GM19455 (cell line): ENCODE data around the gene CHST13.

Experiments
- ATAC-seq: cut with Tn5 transposase; IDR thresholded peaks from one replicate; pipeline ENCODE4 v1.9.1; 2021; ENCODE audit not compliant: unreplicated experiment

The CHST13 gene

DNA sequence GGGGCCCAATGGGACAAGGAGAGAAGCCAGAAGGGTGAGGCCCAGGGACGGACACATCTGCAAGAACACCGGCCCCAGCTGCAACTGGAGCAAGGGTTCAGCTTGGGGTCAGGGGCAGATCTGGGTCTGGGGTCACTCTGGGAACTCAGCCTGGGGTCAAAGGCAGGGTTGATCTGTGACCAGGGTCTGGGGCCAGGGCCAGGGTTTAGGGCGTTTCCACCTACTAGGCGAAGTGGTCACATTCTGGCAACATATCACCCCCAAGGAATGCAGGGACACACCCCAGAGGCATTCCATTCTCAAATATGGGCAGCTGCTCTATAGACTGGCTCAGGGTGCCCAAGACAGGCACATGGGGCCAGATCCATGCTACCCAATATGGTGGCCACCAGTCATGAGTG, 15.4 kb upstream of the CHST13 start:
- ATAC-seq = no peak

DNA sequence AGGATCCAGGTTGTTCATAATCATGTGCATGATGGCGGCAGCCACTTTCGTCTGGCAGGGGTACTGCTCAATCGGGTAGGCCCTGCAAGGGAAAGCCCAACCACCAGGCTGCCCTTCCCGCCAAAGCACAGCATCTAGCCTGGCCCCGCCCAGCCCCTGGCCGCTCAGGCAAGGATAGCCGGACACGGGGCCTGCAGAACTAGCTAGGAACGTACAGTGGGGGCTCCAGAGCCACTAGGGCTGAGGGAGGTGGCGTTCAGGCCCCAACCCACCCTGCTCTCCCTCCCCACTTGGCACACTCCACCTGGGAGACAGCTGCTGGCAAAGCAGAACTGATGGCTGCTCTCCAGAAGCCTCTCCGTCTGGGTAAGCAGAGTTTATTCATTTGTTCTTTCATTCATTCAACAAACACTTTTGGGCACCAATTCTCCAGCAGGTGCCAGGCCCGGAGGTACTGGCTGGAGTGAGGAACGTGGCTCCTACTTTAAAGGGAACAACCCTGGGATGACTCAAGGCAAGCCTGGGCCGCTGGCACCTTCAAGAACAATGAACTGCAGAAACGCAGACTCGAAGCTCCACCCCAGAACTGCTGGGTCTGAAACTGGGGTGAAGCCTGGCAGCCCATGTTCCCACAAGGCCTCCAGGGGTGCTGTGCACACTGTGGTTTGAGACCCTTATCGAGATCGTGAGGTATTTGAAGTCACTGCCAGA, 14.2 kb upstream of the CHST13 start:
- no peak for ATAC-seq

DNA sequence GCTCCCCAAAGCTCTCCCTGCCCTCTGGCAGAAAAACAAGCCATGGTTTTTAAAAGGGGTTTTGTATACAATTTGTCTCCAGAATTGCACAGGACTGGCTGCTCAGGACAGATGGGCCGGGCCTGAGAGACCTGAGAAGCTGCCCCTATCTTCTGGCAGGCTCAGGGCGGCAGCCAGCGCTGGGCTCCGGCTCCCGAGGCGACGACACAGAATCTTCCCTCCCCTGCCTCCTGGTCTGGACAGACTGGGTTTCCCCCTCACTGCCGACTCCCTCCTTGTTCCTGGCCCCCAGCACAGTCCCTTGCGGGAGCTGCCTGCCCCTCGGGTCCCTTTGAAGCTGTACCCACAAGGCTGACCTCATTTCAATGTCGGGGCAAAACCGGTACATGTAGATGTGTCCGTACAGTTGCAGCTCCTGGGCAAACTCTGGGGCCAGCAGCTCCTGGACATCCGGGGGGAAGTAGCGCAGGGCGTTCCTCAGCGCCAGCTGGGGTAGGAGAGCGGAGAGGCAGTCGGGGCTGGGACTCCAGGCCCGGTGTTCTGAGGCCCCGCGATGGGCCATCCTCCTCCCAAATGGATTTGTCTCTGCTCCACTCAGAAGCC, 13.5 kb upstream of the CHST13 start:
- no peak for ATAC-seq

DNA sequence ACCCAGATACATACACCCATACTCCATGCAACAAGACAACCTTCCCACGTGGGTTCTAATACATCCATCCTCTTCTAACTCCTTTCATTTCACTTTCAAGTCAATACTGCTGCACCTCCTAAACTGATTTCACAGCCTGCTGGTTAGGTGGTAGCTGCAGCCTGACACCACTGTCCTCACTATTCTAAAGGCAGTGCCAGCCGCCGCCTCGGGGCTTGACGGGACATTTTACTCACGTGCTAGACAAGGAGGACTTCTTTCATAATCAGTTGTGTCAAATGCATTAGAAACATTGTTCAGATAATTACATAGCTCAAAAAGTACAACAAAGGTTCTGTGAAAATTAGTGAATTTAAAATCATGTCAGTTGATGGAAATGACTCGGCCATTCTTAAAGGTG, 12.7 kb upstream of the CHST13 start:
- ATAC-seq = no peak

DNA sequence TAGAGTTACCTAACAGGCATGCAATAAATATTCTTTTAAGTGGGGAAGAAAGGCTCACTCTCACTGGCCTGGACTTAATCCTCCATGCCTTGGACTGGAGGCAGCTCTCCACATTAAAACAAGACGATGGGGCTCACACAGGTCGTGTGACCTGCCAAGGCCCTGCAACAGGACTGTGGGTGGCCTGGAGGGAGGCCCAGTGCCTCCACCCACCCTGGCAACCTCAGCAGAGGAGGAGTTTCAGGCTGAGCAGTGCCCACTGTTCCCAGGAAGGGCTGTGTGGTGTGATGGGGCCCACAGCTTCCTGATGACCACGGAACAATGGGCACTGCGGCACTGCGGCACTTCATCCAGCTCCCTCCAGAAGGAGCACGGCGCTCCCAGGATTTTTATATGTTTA, 11.9 kb upstream of the CHST13 start:
- no peak for ATAC-seq

DNA sequence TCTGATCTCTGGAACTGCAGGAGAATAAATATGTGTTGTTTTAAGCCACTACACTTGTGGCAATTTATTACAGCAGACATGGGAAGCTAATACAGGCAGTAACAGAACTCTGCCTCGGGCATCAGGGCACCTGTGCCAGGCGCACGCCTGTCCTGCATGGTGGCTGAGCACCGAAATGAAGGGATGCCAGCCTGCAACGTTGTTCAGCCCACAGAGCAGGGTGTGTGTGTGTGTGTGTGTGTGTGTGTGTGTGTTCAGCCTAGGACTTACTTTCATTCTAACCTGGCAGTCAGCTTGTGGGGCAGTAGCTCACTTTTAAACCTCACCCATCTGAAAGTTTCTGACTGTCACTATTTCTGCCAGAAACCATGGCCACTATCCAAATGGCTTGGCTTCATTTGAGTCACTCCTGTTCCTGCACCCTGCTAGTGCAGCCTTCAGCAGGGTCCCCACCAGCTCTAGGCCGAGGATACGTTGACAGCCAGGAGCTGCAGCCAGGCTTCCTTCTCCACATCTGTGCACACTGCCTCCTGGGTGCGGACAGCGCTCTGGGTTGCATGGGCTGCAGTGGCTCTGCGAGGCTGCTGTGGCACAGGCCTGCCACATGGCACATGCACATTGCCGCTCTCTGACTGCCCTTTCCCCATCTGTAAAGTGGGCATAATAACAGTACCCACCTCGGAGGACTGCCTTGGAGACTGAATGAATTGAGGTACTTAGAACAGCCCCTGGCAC, 10.9 kb upstream of the CHST13 start:
- no peak for ATAC-seq

DNA sequence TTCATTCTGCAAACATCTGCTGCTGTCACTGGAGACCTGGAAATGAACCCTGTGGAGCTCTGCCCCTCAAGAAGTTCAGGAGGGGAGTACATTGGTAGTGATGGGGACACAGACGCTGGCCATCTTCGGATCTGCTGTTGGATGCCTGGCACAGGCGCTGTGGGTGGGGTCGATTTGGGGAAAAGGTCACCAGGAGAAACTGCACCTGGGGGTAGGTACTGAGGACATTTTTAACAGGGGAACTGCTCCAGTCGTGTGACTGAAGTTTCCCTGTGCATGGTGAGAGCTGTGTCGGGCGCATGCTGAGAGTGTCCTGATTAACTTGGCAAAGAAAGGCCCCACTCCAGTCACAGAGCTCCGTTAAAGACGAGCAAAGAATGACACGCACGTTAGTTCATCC, 9.8 kb upstream of the CHST13 start:
- no peak for ATAC-seq

DNA sequence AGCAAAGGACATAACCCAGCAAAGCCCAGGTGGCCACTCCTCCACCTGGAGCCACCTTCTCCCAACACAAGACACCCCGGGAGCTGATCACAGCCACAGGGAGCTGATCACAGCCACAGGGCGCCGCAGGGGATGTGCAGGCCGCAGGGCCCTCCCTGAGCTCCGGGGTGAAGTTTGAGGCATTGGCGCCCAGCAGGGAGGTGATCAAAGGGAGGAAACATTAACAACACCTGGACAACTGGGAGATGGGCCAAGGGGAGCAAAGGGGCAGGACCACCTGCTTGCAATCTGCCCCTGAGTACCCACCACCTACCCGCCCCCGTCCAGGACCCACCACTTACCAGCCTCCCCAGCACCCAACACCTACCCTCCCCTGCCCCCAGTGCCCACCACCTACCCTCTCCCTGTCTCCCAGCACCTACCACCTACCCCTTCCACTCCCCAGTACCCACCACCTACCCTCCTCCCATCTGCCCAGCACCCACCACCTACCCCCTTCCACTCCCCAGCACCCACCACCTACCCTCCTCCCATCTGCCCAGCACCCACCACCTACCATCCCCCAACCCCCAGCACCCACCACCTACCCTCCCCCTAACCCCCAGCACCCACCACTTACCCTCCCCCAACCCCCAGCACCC, 8.8 kb upstream of the CHST13 start:
- ATAC-seq = no peak

DNA sequence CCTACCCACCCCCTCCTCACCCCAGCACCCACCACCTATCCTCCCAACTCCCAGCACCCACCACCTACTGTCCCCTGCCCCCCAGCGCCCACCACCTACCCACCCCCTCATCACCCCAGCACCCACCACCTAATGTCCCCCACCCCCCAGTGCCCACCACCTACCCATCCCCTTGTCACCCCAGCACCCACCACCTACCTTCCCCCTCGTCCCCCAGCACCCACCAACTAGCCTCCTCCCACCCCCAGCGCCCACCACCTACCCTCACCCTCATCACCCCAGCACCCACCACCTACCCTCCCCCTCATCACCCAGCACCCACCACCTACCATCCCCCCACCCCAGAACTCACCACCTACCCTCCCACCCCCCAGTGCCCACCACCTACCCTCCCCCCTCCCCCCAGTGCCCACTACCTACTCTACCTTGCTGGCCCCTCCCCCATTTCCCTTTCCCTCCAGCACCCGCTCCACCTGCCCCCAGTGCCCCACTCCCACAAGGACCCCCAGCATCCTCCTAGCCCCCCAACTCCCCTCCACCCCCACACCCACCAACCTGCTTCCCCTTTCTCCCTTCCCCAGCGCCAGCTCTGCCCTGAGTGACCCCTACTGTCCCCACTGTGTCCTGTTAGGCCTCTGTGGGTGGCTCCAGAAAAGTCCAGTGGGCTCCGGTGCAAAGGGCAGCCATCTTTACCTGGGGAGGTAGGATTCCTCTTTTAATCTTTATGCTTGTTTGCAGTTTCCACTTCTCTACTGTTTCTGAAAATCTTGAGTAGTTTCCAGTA, 7.6 kb upstream of the CHST13 start:
- no peak for ATAC-seq

DNA sequence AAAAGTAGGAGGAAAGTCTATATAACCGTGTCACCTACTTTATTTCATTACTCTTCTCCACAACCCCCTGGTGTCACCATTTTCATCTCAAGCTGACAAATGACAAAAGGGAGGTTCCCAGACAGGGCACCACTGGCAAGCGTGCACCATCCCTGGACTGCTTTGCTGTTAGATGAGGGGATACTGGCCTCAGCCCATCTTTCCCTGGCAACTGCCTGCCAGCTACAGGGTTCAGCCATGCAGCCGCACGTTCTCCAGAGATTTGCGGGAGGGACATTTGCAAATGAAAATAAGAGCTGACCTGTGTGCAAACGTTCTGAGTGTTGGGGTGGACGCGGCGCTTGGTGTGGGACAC, 7.0 kb upstream of the CHST13 start:
- ATAC-seq = no peak

DNA sequence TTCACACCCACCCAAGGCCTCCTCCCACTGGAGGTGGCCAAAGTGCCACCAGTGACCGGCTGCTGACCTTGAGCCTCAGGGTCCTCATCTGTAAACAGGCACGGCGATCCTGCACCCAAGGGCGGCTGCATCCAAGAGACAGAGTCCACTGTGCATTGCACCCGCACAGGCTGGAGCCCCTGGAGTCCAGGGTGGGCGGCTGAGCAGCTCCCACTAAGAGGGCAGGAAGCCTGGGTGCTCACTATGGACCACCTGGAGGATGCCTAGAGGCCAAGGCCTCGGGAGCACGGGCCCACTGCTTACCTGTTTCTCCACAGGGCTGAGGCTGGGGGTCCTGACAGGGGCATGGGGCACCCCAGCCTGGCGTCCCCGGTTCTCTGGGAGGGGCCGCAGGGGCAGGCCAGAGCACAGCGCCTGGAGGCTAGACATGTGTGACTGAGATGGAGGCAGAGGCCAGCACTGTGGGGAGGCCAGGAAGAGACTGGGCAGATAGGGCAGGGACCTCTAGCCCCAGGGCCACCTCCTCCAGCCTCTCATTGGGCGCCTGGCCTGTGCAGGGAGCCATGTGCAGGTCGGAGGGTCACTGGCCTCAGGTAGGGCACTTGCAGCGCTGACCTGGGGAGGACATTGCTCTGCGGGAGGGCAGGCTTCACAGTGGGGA, 6.5 kb upstream of the CHST13 start, which contains the start of gene UROC1:
Gene UROC1, minus strand, starts transcription at position 483 of the 661 bp plus-strand sequence. Its CDS starts 54 bp downstream, at position 429.
- no peak for ATAC-seq

DNA sequence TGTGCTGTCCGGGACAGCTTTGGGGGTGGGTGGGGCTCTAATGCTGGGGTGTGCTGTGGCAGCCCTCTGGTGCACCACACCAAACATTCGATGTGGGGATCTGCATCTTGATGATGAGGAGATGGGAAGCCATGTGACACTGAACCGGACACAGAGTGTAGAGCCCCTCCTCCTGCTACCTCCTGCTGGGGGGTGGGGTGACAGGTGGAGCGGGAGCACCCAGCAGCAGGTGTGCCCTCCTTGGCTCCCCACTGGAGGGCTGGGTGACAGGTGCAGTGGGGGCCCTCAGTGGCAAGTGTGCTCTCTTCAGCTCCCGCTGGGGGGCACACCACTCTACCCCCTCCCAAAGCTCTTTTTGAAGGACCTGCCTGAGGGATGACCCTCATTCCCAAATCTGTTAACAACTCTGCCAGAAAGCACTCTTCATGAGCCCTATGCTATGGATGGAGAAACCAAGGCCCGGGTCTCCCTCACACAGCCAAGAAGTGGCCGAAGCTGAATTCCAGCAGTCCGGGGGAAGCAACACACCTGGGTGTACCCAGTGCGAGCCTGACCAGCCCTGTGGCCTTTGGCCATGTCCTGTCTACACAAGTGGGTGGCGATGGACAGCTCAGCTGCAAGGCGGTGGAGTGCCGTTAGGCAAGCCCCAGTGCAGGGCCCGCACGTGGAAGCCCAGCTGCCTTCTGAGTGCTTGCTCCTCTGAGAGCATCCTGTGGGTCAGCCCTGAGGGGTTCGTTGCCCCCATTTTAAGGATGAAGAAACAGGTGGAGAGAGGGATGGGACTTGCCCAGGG, 5.8 kb upstream of the CHST13 start:
- no peak for ATAC-seq

DNA sequence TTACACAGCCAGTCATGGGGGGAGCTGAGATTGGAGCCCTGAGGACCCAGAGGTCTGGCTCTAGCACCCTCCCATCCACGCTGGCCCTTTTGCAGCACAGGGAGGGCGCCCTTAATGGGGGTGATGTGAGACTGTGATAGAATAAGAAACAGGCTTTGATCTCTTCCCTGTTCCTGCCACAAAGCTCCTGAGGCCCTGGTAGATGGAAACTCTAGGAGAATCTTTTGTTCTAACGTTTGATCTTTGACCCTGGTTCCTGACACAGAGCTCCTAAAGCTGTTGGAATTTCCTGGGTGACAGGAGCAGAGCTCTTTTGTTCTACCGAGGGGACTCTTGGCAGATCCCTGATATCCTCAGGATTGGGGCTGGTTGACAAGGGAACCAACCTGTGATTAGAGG, 5.2 kb upstream of the CHST13 start:
- ATAC-seq = no peak

DNA sequence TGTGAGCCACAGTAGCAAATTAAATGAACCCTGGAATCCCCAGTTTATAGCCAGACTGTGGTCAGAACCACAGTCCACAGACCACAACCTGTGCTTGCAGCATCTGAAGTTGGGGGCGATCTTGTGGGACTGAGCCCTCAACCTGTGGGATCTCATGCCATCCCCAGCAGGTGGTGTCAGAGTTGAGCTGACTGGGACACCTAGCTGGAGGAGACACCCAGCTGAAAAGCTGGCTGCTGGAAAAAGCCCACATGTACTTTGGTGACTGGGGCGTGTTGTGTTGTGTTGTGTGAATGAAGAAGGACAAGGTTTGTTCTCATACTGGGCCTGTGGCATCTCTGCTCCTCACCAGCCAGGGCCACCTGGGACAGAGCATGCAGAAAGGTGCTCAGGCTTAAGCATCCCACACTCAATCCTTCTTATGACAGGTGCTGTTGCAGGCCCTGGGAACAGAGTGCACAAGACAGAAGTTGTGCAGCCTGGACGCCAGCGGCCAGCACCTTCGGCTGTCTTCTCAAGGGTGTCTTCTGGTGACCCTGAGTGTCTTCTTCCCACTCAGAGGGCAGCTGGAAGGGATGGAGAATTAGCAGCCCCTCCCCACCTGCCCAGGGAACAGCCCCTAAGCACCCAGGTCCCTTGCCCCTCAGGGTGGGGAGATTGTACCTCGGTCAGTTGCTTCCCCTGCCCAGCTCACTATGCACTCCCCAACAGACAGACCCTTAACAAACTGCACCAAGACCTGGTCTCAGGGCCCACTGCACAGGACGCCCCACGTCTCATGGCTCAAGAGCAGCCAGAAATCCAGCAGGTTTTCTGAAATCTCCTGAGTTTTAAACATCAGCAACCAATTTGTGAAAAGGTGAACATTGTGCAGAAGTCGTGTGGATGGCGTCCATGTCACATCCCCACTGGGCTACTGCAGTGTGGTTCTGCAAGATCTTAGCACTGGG, 4.2 kb upstream of the CHST13 start:
- ATAC-seq = no peak

DNA sequence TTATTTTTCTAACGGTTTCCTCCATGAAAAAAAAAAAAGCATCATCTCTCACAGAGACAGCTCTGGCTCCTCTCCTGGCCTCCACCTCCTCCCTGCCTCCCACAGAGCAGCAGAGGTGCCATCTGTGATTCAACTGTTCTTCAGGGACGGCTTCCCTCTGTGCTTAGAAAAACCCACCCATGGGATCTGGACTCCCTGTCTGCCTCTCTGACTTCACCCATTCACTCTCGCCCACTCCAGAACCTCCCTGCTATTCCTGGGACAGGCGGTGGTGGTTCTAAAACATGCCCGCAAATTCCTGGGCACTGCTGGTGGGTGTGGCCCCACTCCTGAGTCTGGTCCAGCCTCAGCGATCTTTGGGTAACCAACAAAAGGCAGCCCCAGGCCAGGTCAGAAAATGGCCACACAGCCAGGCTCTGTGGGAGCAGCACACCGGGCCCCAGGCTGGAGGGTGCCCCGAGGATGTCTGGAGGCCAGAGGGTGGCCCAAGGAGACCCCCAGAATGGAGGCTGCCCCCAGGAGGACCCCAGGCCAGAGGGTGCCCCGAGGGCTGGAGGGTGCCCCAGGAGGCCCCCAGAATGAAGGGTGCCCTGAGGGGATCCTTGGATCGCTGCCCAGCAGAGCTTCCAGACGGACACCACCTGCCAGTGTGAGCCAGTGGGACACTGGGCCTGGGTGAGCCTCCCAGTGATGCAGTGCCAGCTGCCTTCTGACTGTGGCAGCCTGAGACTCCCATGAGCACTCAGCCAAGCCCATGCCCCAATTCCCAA, 2.6 kb upstream of the CHST13 start:
- no peak for ATAC-seq

DNA sequence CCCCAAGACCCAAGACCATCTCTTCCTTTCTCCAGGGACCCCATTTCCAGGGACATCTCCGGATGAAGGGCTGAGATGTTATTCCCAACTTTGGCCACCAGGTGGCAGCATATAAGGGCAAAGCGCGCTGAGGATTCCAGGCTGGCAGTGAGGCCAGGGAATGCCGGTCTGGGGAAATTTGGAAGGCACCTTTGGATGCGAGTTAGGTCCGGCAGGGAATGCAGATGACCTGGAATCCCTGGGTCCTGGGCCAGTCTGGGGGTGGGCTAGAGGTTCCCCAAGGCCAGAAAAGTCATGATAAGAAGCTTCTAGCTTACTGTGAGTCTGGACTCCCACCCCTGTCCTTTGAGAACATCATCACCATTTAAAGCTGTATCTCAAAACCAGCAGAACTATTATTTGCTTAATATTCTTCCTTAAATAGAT, 1.6 kb upstream of the CHST13 start:
- no peak for ATAC-seq

DNA sequence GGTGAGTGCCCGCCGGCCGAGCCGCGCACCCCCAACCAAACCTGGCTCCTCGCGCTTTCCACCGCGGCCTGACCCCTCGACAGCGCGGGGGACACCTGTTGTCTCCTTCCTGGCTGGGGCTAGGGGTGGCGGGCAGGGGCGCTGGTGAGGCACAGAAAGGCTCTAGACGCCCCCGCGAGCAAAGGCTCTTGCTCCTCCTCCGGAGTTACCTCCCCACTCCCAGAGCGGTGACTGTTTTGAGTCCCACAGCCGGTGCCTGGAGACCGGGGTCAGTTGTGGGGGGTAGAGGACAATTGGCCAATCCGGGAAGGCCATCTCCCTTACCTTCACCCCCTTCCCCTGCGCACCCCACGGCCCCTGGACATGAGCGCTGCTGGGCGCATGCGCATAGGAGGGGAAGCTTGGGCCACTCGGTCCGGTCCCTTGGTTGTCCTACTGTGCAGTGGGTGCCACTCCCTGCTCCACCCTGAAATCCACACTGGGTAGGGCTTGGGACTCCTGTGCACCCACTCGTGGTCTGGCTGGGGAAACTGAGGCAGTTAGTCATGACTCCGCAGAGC, 554 bp downstream of the CHST13 start:
- no peak for ATAC-seq
